OCI-LY7 (cell line): ENCODE results near the gene YKT6. TPM values are rescaled to one million over a fixed set of nuclear protein-coding genes. Genes with fewer than 3 reads are reported as not detected.

ENCODE experiments used
- BruUV-seq: library from RNA; stranded (reverse); fragments of 400-500 nt; replicated peaks from 2 replicates; lab custom pipeline; 2021; lab: Mats Ljungman, UMichigan
- CTCF ChIA-PET: fragments of 300-600 bp; sonication (Branson Sonifier 250); formaldehyde crosslinking; loops from one replicate; lab custom pipeline; 2022; ENCODE audit warnings: antibody characterized with exemption; ENCODE audit not compliant: unreplicated experiment; lab: Charles Lee
- POLR2A ChIA-PET: fragments of 300-600 bp; sonication (Branson Sonifier 250); formaldehyde crosslinking; loops from one replicate; lab custom pipeline; 2022; ENCODE audit warnings: antibody characterized with exemption; lab: Charles Lee
- DNase-seq: peaks from one replicate; pipeline ENCODE4 v3.0.0-alpha.2; 2015; ENCODE audit warnings: low spot score
- H2AFZ ChIP-seq: fragments of 200-600 bp; sonication (generic), shearing (Covaris generic); 2 replicates; pipeline ENCODE4 v1.6.1; 2014; ENCODE audit warnings: mild to moderate bottlenecking, antibody characterized with exemption, low read length, moderate library complexity
- H3K27ac ChIP-seq: fragments of 200-600 bp; sonication (generic); 2 replicates; pipeline ENCODE4 v1.5.1; 2014; ENCODE audit warnings: mixed run types, low read depth, mild to moderate bottlenecking, moderate library complexity, low read length, inconsistent platforms; ENCODE audit not compliant: poor library complexity, severe bottlenecking
- H3K36me3 ChIP-seq: fragments of 200-600 bp; sonication (generic); 2 replicates; pipeline ENCODE4 v1.6.1; 2014; ENCODE audit warnings: mild to moderate bottlenecking, antibody characterized with exemption, low read length, moderate library complexity, mixed read lengths; ENCODE audit not compliant: insufficient read depth
- H3K4me1 ChIP-seq: fragments of 200-600 bp; sonication (generic); 2 replicates; pipeline ENCODE4 v1.5.1; 2014; ENCODE audit warnings: mild to moderate bottlenecking, low read length; ENCODE audit not compliant: insufficient read depth, poor library complexity, severe bottlenecking
- H3K4me2 ChIP-seq: fragments of 200-600 bp; sonication (generic); 2 replicates; pipeline ENCODE4 v1.6.1; 2014; ENCODE audit warnings: mild to moderate bottlenecking, low read length
- H3K4me3 ChIP-seq: fragments of 200-600 bp; sonication (generic); 2 replicates; pipeline ENCODE4 v1.5.1; 2014; ENCODE audit warnings: mild to moderate bottlenecking, low read depth, low read length; ENCODE audit not compliant: poor library complexity, severe bottlenecking
- H3K79me2 ChIP-seq: fragments of 200-600 bp; sonication (generic); 2 replicates; pipeline ENCODE4 v1.6.1; 2016; ENCODE audit warnings: low read depth, mild to moderate bottlenecking, low read length, moderate library complexity, mixed read lengths; ENCODE audit not compliant: insufficient read depth
- H3K9me2 ChIP-seq: fragments of 200-600 bp; sonication (generic); 2 replicates; pipeline ENCODE4 v1.6.1; 2016; ENCODE audit warnings: mild to moderate bottlenecking, low read length, mixed read lengths; ENCODE audit not compliant: insufficient read depth
- H3K9me3 ChIP-seq: fragments of 200-600 bp; sonication (generic); 2 replicates; pipeline ENCODE4 v1.6.1; 2014; ENCODE audit warnings: mild to moderate bottlenecking, mixed run types, low read length, mixed read lengths
- H4K20me1 ChIP-seq: fragments of 200-600 bp; sonication (generic); 2 replicates; pipeline ENCODE4 v1.6.1; 2014; ENCODE audit warnings: mild to moderate bottlenecking, antibody characterized with exemption, low read length, moderate library complexity, mixed read lengths; ENCODE audit not compliant: insufficient read depth
- CTCF ChIP-seq: fragments of 200-600 bp; sonication (generic); conservative IDR thresholded peaks from 2 replicates; pipeline ENCODE4 v1.5.1; 2014; ENCODE audit warnings: mild to moderate bottlenecking, antibody characterized with exemption, low read length, moderate library complexity, mixed read lengths
- EZH2phosphoT487 ChIP-seq: fragments of 200-600 bp; sonication (generic); IDR thresholded peaks from 2 replicates; pipeline ENCODE4 v1.6.1; 2018; ENCODE audit warnings: low read depth, borderline replicate concordance, mild to moderate bottlenecking, mixed run types, antibody characterized with exemption, low read length, moderate library complexity, mixed read lengths
- intact Hi-C: fragments of 100-400 bp; cut with micrococcal nuclease; formaldehyde crosslinking; loops from one replicate; pipeline ENCODE4 v1.10.0; 2022; ENCODE audit not compliant: unreplicated experiment
- total RNA-seq, 2 experiments: library from RNA; depleted of rRNA in 1 of 2; stranded (reverse); fragments of >200 nt in 1 of 2; shearing (Covaris generic) in 1 of 2; gene quantifications; 2 replicates each; pipeline ENCODE4 v1.2.3, GENCODE V29; 2014 to 2022

YKT6 gene
- total RNA-seq, 2 experiments from 2014 or later: 50.6 to 74.2 TPM

- Histone ChIP-seq H3K79me2 (no peaks in the 10 kb centered on the region), H3K27ac (no peak overlapping the region), H3K9me2 (no peaks in the 10 kb centered on the region), H3K9me3 (no peaks in the 10 kb centered on the region), H2AFZ (no peak overlapping the region), H4K20me1 (no peaks in the 10 kb centered on the region), H3K4me2 (no peak overlapping the region), H3K4me3 (no peak overlapping the region), H3K4me1 (no peaks in the 10 kb centered on the region), H3K36me3 (no peaks in the 10 kb centered on the region)
- no TSS peak for BruUV-seq
- no peak for TF ChIP-seq EZH2phosphoT487
- intact Hi-C loops: no loop called here
- DNase-seq: no peak
- POLR2A ChIA-PET: no interaction called here
- CTCF ChIA-PET: interaction anchor here (1.2 kb wide), 1 partner anchor 10 kb away, joined by 4 read pairs; no protein-coding TSS in a partner anchor
Measured at GRCh38 chr7:44230286-44230685, 29.5 kb downstream of the YKT6 start.

GRCh38 chr7:44231088-44231487 is 30.3 kb downstream of the YKT6 start:
- Histone ChIP-seq H3K9me2 (no peaks in the 10 kb centered on the region), H3K9me3 (no peaks in the 10 kb centered on the region), H3K4me2 (no peak overlapping the region), H3K4me1 (no peaks in the 10 kb centered on the region), H3K4me3 (no peak overlapping the region), H3K27ac (no peak overlapping the region), H4K20me1 (no peaks in the 10 kb centered on the region), H3K36me3 (no peaks in the 10 kb centered on the region), H3K79me2 (no peaks in the 10 kb centered on the region), H2AFZ (no peak overlapping the region)
- CTCF ChIA-PET: interaction anchor here (1.2 kb wide), 1 partner anchor 10 kb away, joined by 4 read pairs; no protein-coding TSS in a partner anchor
- intact Hi-C loops: no loop called here
- TF ChIP-seq CTCF (no peak), EZH2phosphoT487 (no peak)
- no TSS peak for BruUV-seq
- POLR2A ChIA-PET: no interaction called here
- no peak for DNase-seq

GRCh38 chr7:44232396-44232795 is 31.6 kb downstream of the YKT6 start:
- intact Hi-C loops: no loop called here
- CTCF ChIA-PET: no interaction called here

More at GRCh38 chr7:44232396-44232795, 31.6 kb downstream of the YKT6 start:
- no peak overlapping the region for H3K4me3 ChIP-seq
- POLR2A ChIA-PET: interaction anchor here (0.6 to 1.0 kb wide), 3 partner anchors 8 to 503 kb away, joined by 3 read pairs; no protein-coding TSS in a partner anchor
- BruUV-seq: no TSS peak
- H3K36me3 ChIP-seq: no peaks in the 10 kb centered on the region
- H2AFZ ChIP-seq: no peak overlapping the region
- TF ChIP-seq CTCF: no peak
- TF ChIP-seq EZH2phosphoT487: no peak
- no peak overlapping the region for H3K27ac ChIP-seq
- H3K4me2 ChIP-seq: no peak overlapping the region
- H3K9me2 ChIP-seq: no peaks in the 10 kb centered on the region
- no peaks in the 10 kb centered on the region for H3K79me2 ChIP-seq
- no peak for DNase-seq
- H3K4me1 ChIP-seq: no peaks in the 10 kb centered on the region
- H4K20me1 ChIP-seq: no peaks in the 10 kb centered on the region
- H3K9me3 ChIP-seq: no peaks in the 10 kb centered on the region
